HFF-Myc (cell line): ENCODE results near the gene PAMR1.

Experiments
- DNase-seq: peaks from one replicate; pipeline ENCODE4 v3.0.0-alpha.2; 2011; ENCODE audit warnings: low read depth; ENCODE audit errors: extremely low read depth
- H3K4me3 ChIP-seq: replicated peaks from 2 replicates; pipeline ENCODE4 v1.5.1; 2011; ENCODE audit warnings: low read depth, mild to moderate bottlenecking, control low read depth, low read length
- TF ChIP-seq, protein P1 (sequence below): IDR thresholded peaks from 2 replicates; pipeline ENCODE4 v1.5.1; 2012; ENCODE audit warnings: mild to moderate bottlenecking, low read depth, low read length, control low read depth; ENCODE audit errors: missing control alignments

Gene PAMR1

GRCh38 chr11:35478471-35479091 is 46.8 kb downstream of the PAMR1 start:
- DNase-seq, result no peak
- no peak overlapping the region for H3K4me3 ChIP-seq
- TF ChIP-seq, protein P1, sequence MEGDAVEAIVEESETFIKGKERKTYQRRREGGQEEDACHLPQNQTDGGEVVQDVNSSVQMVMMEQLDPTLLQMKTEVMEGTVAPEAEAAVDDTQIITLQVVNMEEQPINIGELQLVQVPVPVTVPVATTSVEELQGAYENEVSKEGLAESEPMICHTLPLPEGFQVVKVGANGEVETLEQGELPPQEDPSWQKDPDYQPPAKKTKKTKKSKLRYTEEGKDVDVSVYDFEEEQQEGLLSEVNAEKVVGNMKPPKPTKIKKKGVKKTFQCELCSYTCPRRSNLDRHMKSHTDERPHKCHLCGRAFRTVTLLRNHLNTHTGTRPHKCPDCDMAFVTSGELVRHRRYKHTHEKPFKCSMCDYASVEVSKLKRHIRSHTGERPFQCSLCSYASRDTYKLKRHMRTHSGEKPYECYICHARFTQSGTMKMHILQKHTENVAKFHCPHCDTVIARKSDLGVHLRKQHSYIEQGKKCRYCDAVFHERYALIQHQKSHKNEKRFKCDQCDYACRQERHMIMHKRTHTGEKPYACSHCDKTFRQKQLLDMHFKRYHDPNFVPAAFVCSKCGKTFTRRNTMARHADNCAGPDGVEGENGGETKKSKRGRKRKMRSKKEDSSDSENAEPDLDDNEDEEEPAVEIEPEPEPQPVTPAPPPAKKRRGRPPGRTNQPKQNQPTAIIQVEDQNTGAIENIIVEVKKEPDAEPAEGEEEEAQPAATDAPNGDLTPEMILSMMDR, result no peak

DNA sequence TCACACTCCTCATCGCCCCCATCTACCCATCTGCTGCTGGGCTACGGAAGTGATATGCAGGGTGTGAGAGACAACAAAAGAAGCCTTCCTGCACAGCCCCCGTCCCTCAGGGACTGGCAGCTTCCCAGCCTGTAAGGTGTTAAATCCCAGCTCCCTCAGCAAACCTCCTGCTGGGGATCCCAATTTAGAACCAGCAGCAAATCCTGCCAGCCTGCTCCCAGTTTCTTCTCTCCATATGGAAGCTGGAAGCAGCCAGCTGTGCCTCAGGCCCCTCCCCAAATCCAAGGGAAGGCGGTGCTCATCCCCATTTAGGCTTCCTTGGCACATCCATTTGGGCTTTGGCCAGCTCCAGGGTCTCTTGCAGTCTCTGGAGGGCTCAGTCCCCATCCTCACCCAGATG is 47.5 kb downstream of the PAMR1 start:
- DNase-seq, result no peak
- no peak overlapping the region for H3K4me3 ChIP-seq

DNA sequence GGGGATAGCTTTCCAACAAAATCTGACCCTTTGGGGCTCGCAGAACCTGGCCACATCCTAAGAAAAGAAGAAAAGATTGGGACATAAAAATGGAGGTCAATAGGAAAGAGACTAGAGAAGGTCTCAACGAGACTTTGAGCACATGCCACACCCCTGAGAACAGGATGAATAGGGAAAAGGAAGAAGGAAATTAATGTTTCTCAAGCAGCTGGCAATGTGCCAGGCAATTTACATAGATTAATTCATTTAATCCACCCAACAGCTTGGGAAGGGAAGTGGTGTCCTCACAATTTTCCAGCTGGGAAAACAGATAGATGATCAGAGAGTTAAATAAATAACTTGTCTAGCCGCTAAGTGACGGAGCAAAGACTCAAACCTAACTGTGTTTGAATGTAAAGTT is 50.7 kb downstream of the PAMR1 start:
- H3K4me3 ChIP-seq, result no peak overlapping the region
- TF ChIP-seq, protein P1, result no peak

More for the DNA sequence above, 47.5 kb downstream of the PAMR1 start:
- TF ChIP-seq, protein P1, result no peak

GRCh38 chr11:35473795-35474374 is 51.5 kb downstream of the PAMR1 start:
- no peak overlapping the region for H3K4me3 ChIP-seq
- TF ChIP-seq, protein P1, result no peak
- no peak for DNase-seq

More for the DNA sequence above, 50.7 kb downstream of the PAMR1 start:
- no peak for DNase-seq

GRCh38 chr11:35470616-35471015 is 54.8 kb downstream of the PAMR1 start:
- TF ChIP-seq, protein P1, result no peak

GRCh38 chr11:35466058-35466457 is 59.4 kb downstream of the PAMR1 start:
- TF ChIP-seq, protein P1, result no peak
- no peak overlapping the region for H3K4me3 ChIP-seq
- no peak for DNase-seq

More at GRCh38 chr11:35470616-35471015, 54.8 kb downstream of the PAMR1 start:
- no peak overlapping the region for H3K4me3 ChIP-seq
- no peak for DNase-seq

- TF ChIP-seq, protein P1, result peak; percentile 25
- no peak for DNase-seq
- H3K4me3 ChIP-seq, result no peak overlapping the region
Measured at GRCh38 chr11:35464308-35464707, 61.1 kb downstream of the PAMR1 start.
